Measurements from ENCODE around the gene DHX8.

The DHX8 gene

DNA sequence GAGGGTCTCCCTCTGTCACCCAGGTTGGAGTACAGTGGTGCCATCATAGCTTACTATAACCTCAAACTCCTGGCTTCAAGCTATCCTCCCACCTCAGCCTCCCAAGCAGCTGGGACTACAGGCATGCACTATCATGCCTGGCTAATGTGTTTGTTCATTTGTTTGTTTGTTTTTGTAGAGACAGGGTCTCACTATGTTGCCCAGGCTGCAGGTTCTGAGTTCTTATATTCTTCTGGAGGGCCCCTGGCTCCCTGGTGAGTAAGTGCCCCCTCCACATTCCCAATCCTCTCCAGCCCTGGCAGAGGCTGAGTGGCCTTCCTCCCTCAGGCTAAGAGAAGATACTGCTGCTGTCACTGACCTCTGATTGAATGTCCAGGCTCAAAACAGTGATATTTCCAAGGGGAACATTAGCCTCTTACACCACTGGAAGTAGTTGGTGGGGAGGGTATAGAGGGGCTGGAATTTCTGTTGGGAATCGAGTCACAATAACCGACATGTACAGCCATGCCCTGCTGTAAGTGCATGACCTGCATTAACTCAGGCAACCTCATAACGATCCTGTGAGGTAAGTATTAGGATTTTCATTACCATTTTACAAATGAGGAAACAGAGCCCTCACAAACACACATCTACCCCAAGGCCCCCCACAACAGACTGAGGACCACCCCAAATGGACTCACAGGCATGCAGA is 65.1 kb downstream of the DHX8 start:
- no peak for DNase-seq

DNA sequence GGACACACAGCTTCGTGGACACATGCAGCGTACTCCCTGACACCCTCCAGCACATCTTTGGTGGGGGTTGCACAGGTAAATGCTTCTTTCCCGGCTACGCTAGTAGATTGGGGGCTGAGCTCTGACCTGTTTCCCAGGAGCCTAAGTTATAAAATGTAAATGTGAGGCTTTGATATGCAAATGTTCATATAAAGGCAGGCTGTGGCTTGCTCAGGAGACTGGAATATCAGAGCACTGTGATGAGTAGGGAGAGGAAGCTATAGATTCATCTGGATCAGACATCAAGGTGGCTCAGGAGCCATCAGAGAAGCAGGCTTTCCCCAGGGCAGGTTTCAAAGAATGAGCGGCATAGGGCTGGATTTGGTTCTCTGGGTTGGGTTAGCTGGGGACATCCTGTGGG is 65.7 kb downstream of the DHX8 start:
- DNase-seq, result no peak

DNA sequence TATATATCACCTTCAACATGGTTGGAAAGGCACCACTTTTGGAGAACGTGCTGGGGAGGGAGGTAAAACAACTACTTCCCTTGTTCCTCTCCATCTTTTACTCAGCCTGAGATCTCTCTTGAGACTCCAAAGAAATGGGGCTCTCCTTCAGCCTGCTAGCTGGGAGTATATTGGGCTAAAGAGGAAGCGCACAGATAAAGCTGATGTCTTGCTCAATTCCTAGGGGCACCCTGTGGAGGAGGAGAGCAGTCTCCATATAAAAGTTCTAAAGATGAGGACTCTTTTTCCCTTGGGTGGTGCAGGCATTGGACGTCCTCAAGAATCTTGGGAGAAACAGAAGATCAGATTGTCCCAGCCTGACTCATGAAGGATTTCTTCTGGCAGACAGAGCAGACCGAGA is 67.0 kb downstream of the DHX8 start:
- DNase-seq, result no peak

DNA sequence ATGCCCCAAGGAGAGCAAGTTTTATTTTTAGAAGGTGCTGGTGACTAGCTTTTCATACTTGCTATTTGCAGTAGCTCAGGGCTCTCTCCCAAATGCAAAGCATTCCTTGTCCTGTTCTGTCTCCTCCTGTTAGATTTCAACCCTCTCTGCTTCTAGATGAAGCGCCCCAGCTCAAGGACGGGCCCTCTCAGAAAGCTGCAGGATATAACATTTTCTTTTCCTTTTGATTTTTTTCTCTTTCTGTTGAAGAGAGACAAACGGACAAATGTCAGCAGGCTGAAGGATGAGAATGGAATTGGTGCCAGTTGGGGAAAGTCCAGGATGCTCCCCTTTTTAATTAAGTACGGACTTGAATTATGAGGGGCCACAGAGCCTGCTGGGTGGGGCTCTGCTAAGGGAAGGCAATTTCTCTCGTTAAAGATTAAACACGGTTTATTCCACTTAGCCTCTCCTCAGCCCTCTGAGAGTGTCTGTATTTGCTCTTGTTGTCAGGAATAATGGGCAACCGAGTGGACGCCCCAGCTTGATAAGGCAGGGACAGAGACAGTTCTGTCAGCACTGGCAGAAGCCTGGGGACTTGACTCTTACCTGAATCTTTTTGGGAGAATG is 68.6 kb downstream of the DHX8 start:
- no peak for DNase-seq

DNA sequence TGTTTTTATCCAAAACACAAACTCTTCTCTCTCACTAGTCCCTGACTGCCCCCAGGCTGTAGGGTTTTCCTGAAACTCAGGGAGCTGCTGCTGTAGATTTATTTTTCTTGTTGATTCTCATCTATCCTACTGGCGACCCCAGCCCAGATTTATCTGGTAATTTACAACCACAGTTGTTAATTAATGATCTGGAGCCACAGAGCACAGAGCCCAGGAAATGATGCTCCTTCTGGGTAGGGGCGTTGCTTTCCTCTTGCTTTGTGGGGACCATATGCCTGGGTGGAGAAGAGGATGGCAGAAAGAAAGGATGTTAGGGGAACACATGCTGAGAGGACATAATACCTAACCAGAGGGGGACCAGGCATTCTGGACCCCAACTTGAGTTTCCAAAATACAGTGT is 69.8 kb downstream of the DHX8 start:
- no peak for DNase-seq

DNA sequence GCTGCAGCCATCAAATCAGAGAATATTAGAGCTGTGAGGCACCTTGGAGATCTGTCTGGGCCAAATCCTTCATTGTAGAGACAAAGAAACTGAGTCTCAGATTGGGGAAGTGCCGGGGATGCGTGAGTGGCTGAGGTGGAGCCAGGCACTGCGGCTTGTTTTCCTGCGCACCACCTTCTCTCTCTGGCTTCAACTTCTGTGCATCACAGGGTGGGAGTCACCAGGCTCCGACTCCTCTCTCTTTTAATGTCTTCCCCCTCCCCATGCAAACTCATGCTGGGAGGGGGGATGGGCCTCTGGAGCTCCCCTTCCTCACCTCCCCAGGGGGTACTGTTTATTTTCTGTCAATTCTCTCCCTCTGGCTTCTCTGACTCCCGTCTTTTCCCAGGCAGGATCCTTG is 71.1 kb downstream of the DHX8 start:
- DNase-seq, result no peak

DNA sequence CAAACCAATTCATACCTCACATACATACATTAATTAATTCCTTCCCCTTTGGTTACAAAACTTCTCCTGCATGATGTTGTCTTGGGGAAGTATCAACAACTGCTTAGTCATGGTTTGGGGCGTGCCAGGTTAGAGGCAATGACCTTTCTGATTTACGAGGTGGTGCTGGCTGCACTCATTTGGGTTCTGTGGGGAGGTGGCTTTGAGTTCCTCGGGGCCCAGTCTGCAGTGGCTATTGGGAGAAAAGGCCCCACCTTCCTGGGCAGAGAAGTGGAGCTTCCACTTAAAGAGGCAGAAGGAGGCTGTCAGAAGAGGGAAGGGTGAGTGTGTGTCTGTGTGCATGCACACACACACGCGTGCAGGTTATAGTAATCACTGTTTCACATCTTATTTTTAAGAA is 72.5 kb downstream of the DHX8 start:
- DNase-seq, result no peak

DNA sequence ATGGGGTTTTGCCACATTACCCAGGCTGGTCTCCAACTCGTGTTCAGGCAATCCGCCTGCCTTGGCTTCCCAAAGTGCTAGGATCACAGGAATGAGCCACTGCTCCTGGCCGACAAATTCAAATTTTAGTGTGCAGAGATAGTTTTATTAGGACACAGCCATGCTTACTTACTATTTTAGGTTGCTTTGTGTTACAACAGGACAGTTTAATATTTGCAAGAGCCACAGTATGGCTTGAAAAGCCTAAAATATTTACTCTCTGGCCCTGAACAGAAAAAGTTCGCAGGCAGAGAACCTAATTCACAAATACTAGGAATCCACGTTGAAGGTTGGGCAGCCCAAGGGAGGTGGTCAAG is 75.0 kb downstream of the DHX8 start:
- DNase-seq, result no peak

DNA sequence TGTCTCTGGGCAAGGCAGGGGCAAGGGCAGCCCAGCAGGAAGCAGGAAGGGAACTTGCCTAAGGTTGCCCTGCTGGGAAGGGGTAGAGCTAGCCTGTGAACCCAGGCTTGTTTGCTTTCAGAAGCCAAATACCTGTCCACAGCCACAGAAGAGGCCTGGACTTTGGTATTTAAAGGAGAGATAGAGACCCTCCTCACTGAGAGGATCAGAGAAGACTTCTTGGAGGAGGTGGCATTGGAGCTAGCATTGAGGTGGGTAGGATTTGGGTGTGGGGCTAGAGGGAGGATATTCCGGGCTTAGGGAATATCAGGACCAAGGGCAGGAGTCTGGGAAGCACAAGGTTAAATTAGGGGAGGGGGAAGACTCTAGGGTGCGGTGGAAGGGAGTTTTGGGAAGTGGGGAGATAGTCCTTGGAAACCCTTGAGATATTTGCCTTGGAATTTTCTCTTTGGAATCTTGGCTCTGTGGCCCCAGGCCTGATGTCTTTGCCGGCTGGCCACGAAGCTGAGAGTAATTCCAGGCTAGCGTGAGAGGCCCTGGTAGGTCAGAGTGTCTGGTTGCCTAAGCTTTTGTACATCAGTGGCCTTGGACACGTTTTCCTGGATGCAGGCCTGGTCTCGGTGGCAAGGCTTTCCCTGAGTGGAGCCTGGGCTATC is 75.5 kb downstream of the DHX8 start:
- no peak for DNase-seq

DNA sequence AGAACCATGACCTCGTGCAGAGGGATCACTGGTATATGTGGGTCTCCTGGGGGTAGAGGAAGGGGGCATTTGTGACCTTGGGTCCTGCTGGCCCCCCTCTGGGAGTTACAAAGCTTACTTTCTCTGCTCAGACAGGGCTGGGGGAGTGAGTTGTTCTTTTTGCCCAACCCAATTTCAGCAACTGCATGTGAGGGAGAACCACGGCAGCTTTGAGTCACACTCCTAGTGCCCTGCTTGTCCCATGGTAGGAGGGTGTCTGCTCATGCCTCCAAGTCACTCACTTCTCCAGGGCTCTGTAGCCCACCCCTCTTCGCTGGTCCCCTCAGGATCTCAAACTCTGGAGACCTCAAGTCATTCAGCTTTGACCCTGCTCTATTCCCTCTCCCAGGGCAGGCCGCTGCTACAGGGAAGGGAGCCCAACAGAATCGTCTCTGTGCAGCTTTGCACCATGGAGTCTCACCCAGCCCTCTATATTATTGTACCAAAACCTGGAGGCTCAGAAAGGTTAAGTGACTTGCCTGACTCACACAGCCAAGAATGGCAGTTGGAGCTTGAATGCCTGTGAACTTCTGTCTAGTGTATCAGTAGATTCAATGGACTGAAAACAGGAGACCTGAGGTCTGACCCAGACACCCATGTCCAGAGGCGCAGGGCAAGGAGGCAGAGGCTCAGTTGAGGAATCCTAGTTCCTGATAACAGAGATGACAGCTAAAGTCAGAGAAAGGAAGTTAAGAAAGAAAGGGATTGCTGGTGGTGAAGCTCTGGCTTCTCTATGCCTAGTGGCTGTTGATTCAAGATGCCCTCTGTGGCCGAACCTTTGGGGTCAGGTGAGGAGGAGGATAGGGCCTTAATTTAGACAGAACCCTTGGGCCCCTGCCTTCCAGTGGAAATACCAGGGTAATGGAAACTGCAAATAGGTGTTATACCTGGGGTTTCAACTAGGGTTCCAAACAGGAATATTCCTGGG is 77.0 kb downstream of the DHX8 start:
- no peak for DNase-seq

DNA sequence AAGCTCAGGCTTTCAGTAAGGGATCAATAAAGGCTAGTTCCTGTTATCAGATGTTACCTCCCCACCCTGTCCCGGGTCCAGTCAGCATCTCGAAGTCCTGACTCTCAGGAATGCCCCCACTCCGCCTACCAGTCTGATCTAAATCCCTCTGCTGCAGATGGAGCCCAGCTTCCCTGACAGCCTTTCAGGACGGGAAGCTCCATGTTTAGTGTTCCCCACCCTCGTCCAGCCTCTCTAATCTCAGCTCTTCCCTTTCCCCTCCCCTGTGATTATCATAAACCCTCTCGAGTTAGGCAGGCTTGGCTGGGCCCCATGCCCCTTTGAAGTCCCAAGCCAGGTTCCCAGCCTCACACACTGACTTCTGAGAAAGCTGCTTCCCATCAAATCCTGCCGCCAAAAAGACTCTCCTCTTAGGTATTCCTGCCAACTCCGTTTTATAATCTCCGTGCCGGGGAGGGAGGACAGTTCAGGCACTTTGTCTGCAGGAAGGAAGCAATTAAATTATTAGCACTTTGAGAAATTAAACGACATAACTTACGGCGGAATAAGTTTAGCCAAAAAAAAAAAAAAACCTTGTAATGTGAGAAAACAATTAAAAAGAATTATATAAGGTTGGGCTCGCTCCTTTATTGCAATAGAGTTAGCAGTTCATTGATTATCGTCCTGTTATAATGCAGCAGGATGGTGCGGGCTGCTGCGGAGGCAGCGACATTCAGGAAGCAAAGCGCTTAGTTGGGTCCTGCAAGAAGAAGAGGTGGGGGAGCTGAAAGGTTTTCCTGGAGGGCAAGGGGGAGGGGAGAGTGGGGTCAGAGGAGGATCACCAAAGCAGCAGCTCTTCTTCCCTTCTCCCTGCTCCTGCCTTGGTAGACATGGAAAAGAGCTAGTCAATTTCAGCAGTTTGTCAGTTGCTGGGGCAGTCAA is 79.2 kb downstream of the DHX8 start:
- no peak for DNase-seq

DNA sequence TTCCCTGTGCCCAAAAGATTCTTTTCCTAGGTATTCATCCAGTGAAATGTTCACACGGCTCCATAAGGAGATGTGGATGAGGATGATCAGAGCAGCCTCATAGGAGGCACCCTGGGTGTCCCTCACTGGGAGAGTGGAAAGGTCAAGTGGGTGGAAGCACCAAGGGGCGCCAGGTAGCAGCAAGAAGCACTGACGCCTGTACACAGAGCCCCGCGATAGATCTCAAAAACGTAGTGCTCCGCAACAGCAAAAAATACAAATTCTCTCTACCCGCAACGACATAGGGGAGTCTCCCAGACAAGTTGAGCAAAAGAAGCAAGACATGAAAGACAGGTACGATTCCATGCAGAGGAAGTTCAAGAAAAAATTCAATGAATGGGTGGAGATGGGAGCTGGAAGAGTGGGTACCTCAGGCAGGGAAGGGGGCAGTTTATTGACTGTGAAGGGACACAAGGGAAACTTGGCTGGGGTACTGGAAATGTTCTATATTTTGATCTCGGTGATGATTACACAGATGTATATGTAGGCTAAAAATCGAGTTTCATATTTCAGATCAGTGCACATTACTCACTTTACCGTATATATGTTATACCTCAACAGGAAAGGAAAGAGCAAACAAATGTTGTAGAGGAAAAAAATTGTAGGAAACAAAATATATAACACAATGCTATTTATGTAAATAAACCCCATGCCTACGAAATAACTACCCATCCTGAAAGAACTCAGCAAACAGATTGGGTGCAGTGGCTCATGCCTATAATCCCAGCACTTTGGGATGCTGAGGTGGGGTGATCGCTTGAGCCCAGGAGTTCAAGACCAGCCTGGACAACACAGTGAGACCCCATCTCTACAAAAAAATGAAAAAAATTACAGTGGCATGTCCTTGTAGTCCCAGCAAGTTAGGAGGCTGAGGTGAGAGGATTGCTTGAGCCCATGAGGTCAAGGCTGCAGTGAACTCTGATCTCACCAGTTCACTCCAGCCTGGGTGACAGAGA is 80.1 kb downstream of the DHX8 start:
- no peak for DNase-seq

DNA sequence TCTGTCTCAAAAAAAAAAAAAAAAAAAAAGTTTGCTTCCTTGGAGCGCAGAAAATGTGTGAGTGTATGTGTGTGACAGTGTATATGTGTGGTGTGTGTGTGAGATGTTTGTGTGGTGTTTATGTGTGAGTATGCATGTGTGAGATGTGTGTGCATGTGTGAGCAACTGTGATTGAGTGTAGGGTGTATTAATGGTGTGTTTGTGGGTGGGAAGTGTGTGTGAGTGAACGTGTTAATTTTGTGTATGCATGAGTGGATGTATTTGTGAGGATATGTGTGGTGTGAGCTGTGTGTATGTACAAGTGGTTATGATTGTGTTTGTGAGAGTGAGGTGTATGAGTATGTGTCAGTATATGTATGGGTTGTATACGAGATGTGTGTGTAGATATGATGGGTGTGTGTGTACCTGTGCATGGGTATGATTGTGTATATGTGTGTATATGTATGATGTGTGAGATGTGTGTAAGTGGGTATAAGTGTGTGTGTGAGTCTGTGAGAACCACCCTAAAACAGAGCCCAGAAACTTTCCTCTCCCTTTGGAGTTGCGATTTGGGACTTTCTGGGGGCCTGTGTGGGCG is 84.8 kb downstream of the DHX8 start:
- DNase-seq, result no peak

DNA sequence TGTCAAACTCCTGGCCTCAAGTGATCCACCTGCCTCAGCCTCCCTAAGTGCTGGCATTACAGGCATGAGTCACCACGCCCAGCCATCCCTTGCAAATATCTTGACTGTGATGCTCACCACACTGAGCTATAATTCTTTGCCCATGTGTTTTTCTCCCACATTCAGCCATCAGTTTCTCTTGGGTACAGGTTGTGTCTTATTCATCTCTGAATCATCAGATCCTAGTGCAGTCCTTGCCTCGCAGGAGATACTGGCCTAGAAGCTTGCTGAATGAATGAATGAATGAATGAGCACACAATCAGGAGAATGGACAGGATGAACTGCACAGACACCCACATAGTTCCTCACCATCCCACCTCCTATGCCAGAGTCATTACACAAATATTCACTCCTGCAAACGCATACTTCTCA is 86.7 kb downstream of the DHX8 start:
- DNase-seq, result no peak

DNA sequence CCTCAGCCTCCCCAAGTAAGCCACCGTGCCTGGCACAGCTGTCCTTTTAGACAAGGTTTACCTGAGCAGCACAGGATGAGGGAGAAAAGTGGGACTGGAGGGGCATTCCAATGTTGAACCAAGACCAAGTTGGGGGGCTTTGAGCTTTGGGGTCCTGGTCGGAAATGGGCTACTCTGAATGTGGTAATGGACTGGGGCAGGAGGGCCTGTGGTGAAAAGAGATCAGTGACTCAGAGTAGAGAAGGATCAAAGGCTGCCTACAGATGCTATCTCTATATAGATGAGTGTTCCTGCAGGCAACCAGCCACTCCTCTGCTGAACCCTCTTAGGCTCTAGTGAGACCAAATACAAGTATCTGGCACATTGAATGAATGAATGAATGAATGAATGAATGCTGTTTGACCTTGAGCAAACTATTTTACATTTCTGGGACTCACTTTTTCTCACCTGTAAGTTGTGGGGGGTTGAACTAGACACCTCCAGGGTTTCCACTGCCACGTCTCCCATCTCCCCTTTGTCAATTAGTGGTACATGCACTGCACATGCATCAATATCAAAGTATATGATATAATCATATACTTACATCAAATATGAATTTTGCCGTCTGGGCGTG is 88.7 kb downstream of the DHX8 start:
- DNase-seq, result no peak

DNA sequence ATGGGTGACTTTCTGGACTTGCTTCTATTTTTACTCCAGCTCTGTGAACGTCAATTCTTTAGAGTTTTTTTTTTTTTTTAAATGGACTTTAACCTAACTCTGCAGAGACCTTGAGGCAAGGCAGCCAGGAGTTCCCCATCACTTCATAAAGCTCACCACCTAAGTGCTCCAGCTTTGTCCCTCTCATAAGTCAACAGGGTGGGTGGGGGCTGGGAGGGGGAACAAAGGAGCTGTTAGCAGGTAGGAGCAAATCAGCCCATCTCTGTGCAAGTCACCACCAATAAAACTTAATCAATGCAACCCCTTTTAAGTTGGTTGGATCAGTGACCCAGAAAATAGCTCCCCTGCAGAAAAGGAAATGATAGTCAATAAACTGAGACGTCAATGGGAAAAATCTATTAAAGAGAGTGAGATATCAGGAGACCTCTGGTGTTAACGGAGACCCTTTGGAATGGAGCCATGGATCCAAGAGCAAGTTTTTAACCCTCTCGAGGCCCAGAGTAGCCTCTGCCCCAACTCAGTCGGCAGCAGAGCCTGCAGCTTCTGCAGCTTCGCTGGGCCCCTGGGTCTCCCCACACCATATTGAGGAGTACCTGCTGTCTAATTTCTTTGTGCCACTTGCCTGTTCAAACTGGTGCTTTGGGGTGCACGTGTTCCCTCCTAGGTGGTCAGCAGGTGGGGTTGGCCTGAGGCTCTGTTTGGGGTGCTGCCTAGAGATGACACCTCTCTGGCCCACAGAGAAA is 90.0 kb downstream of the DHX8 start:
- DNase-seq, result no peak

DNA sequence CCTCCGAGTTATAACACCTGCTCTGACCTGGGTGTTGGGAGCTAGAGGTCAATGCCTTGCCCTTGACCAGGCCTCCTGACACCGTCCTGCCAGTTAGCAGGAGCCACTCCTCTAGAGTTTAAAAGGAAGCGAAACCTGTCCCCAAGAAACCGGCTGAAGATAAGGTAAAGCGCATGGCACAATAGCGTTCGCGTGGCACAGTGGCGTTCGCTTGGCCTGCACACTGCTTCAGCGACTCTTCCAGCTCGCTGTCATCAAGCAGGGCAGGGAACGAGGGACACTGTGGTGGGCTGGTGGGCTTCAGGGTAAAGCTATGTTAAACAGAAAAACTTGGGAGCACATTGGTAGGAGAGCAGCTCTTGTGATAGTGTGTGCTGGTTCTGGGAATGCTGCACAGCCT is 90.6 kb downstream of the DHX8 start:
- no peak for DNase-seq

DNA sequence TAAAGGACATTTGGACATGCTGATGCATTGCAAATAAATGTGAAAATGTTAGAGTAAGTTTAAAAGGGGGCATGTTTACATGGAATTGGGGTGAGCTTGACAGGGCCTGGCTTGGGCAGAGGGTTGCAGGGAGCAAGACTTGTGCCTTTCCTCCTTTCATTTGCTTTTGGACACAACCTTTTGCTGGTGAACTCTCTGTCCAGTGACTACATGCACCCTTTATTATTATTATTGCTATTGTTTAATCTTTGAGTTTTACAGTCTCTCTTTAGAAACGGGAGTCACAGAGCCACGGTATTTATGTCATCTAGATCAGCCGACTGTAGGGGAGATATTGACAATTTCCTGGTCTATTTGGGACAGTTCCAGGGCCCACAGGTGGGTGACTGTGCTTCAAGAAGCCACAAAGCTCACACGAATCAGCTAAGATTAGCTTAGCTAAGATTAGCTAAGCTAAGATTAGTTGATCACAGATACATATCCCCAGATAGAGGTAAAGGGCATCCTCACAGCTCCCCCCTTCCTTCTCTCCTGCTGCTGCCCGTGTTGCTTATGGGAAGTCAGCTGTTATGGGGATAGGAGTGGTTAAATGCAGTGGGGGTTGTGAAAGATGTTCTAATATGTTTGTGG is 91.2 kb downstream of the DHX8 start:
- no peak for DNase-seq

Data from stimulated activated CD4-positive, alpha-beta T cell treated with anti-CD3 and anti-CD28 coated beads, Interleukin-15, amount 100 ng/mL, for 24 hours (primary cell).